GM18517 (cell line): ENCODE data around the gene ASAH2B.
"Not testable (repeated sequence)": the region's sequence is repeated elsewhere in the genome, so short reads cannot be mapped to it uniquely, and the experiment has no call there.

Experiments
- ATAC-seq: cut with Tn5 transposase; IDR thresholded peaks from one replicate; pipeline ENCODE4 v1.9.1; 2021; ENCODE audit warnings: mild to moderate bottlenecking, moderate library complexity; ENCODE audit not compliant: unreplicated experiment

ASAH2B gene

GRCh38 chr10:50739618-50740292 lies at the start of gene ASAH2B:
TSS of gene ASAH2B (plus strand) at chr10:50739936. CDS start at chr10:50745131, 5,195 bp downstream.
- peak; percentile 81 for ATAC-seq

DNA sequence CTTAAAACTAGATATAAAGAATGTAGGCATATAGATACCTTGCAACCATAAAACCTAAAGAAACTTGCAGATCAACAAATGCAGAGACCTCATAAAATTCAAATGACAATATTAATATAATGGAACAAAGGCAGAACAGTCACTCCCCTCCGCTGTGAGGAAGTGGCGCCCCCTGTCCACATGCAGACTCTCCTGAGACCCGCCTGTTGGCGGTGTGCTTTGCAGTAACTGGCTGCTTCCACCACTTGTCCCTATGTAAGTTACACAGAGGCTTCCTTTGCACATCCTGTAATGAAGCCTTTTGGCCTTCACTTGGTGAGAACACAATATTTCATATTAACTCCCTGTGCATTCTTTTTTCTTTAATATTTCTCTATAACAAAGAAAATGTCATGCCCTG lies 41.9 kb upstream of the ASAH2B start:
- ATAC-seq: not testable (repeated sequence)

- ATAC-seq: not testable (repeated sequence)
These were observed 37.8 kb upstream of the ASAH2B start for GRCh38 chr10:50701947-50702346.

- not testable (repeated sequence) for ATAC-seq
These were observed 36.7 kb upstream of the ASAH2B start for GRCh38 chr10:50702997-50703396.

- ATAC-seq: not testable (repeated sequence)
These were observed 35.2 kb upstream of the ASAH2B start for GRCh38 chr10:50704436-50705079.

DNA sequence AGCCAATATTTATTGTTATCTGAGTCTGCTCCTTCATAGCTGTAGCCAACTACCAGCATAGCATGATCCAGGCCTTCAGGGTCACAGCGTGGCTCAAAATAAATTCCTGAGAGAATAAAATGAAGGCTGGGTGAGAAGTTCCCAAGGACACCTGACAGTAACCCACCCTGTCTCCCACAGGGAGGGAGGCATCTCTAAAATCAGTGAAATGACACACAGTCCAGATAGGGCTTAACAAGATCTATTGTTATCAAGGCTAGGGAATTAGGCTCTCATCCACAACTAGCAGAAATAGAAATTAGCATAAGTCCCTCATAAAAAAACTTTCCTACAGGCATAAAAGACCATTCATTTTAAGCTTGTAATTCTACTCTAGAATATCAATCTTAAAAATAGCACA lies 33.7 kb upstream of the ASAH2B start:
- ATAC-seq: not testable (repeated sequence)

- ATAC-seq: not testable (repeated sequence)
These were observed 29.5 kb upstream of the ASAH2B start for GRCh38 chr10:50710241-50710640.

- not testable (repeated sequence) for ATAC-seq
These were observed 15.9 kb upstream of the ASAH2B start for GRCh38 chr10:50723812-50724211.

- not testable (repeated sequence) for ATAC-seq
These were observed 11.6 kb upstream of the ASAH2B start for GRCh38 chr10:50728112-50728511.

- ATAC-seq: peak; percentile 20
These were observed 634 bp upstream of the ASAH2B start for GRCh38 chr10:50738987-50739617.

- ATAC-seq: peak; percentile 37
These were observed 535 bp downstream of the ASAH2B start for GRCh38 chr10:50740293-50740648.

GRCh38 chr10:50742820-50743219 lies 3.1 kb downstream of the ASAH2B start:
- ATAC-seq: not testable (repeated sequence)

- not testable (repeated sequence) for ATAC-seq
These were observed 27.2 kb downstream of the ASAH2B start for GRCh38 chr10:50766774-50767513.

GRCh38 chr10:50772042-50772441 lies 32.3 kb downstream of the ASAH2B start:
- not testable (repeated sequence) for ATAC-seq

GRCh38 chr10:50774868-50775267 lies 35.1 kb downstream of the ASAH2B start:
- not testable (repeated sequence) for ATAC-seq

- ATAC-seq: not testable (repeated sequence)
These were observed 40.3 kb downstream of the ASAH2B start for GRCh38 chr10:50780036-50780435.

- not testable (repeated sequence) for ATAC-seq
These were observed 42.3 kb downstream of the ASAH2B start for GRCh38 chr10:50782017-50782416.

DNA sequence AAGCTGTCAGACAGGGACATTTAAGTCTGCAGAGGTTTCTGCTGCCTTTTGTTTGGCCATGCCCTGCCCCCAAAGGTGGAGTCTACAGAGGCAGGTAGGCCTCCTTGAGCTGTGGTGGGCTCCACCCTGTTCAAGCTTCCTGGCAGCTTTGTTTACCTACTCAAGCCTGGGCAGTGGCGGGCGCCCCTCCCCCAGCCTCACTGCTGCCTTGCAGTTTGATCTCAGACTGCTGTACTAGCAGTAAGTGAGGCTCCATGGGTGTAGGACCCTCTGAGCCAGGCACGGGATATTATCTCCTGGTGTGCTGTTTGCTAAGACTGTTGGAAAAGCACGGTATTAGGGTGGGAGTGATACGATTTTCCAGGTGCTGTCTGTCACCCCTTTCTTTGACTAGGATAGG lies 48.2 kb downstream of the ASAH2B start:
- ATAC-seq: not testable (repeated sequence)

DNA sequence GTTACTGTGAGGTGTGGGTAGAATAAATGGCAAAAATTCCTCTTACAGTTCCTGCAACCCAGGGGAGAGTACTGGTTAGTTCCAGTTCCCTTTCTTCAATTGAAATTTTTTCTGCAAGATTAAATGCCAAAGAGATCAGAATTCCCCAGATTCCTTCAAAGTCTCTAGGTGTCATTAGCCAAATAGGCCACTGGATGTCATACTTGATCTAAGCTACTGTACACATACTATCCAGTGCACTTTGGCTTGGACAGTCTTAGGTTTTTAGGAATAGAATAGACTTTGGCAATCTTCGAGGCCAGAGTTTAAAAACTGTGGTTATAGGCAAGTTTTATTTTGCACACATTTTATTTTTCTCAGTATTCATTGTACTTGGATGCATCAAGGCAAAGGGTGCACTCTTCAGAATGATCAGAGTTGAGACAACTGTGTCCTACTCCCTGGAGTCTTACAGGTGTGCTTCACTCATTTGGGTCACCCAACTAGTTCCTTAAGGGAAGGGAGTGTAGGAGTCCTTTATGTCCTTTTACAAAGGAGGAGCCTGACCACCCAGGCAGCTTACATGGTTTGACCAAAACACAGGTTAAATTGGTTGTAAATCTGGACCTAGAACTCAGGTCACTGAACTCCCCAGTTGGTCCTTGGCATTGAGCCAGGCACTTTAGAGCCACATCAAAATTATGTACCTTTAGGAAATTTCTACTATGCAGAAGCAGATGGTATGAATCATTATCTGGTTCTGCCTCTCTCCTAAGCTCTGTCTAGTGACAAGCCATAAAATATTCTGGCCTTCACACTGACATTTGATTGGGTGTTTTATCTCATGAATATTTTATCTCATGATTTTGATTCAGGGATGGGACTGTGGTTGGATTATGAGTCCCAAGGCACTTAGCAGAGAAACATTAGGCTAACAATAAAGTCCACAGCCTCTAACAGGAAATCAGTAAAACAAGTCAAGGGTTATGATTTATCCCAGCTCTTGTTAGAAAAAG lies 49.5 kb downstream of the ASAH2B start:
- no peak for ATAC-seq

GRCh38 chr10:50794490-50794889 lies 54.8 kb downstream of the ASAH2B start:
- ATAC-seq: no peak
